CD4-positive, alpha-beta memory T cell (primary cell): ENCODE data around the gene C11orf24. TPM values are rescaled to one million over a fixed set of nuclear protein-coding genes. Genes with fewer than 3 reads are reported as not detected.
"Not testable (repeated sequence)": the region's sequence is repeated elsewhere in the genome, so short reads cannot be mapped to it uniquely, and the experiment has no call there.

ENCODE experiments used
- CTCF ChIA-PET: fragments of 350-600 bp; sonication (Branson Sonifier 250); formaldehyde crosslinking; loops from one replicate; lab custom pipeline; 2021; ENCODE audit warnings: inconsistent platforms; ENCODE audit not compliant: partially characterized antibody; lab: Charles Lee
- POLR2A ChIA-PET: fragments of 350-600 bp; sonication (Branson Sonifier 250); formaldehyde crosslinking; loops from one replicate; lab custom pipeline; 2021; ENCODE audit not compliant: partially characterized antibody; lab: Charles Lee
- DNase-seq, 5 donors: peaks; one replicate each; pipeline versions ENCODE4 v3.0.0 to v3.0.0-alpha.2; 2020 to 2022; ENCODE audit warnings: mixed read lengths in 1 of 5
- H3K27ac ChIP-seq: one replicate; pipeline ENCODE4 v1.7.0; 2013; ENCODE audit warnings: low read depth, low read length
- H3K27me3 ChIP-seq: 2 replicates; pipeline ENCODE4 v1.7.0; 2013; ENCODE audit warnings: mild to moderate bottlenecking, low read length, moderate library complexity; ENCODE audit not compliant: insufficient read depth
- H3K36me3 ChIP-seq: 2 replicates; pipeline ENCODE4 v1.7.0; 2013; ENCODE audit warnings: mild to moderate bottlenecking, low read length, moderate library complexity; ENCODE audit not compliant: insufficient read depth
- H3K4me1 ChIP-seq: 2 replicates; pipeline ENCODE4 v1.7.0; 2013; ENCODE audit warnings: mild to moderate bottlenecking, low read length, moderate library complexity; ENCODE audit not compliant: insufficient read depth
- H3K4me3 ChIP-seq, 2 donors: one replicate each; pipeline ENCODE4 v1.7.0; 2013; ENCODE audit warnings: low read length in 2 of 2, mild to moderate bottlenecking in 1 of 2
- H3K9me3 ChIP-seq, 2 donors: one replicate each; pipeline ENCODE4 v1.7.0; 2013; ENCODE audit warnings: low read length in 2 of 2, control low read depth in 1 of 2; ENCODE audit not compliant: control insufficient read depth in 1 of 2
- H3K27ac Mint-ChIP-seq, 7 donors: one replicate each; pipeline ENCODE4 v1.8.0; 2020 to 2021; ENCODE audit warnings: mixed read lengths in 7 of 7, mild to moderate bottlenecking in 6 of 7, inconsistent platforms in 3 of 7, moderate library complexity in 3 of 7
- H3K27me3 Mint-ChIP-seq, 2 donors: one replicate each; pipeline ENCODE4 v1.8.0; 2020 to 2021; ENCODE audit warnings: mixed read lengths in 2 of 2
- H3K36me3 Mint-ChIP-seq, 2 donors: one replicate each; pipeline ENCODE4 v1.8.0; 2020 to 2021; ENCODE audit warnings: mixed read lengths in 2 of 2, inconsistent platforms in 1 of 2, mild to moderate bottlenecking in 1 of 2
- H3K4me1 Mint-ChIP-seq, 4 donors: one replicate each; pipeline ENCODE4 v1.8.0; 2020 to 2021; ENCODE audit warnings: mixed read lengths in 4 of 4, mild to moderate bottlenecking in 1 of 4
- H3K4me3 Mint-ChIP-seq, 8 donors: one replicate each; pipeline ENCODE4 v1.8.0; 2020 to 2021; ENCODE audit warnings: mixed read lengths in 8 of 8, mild to moderate bottlenecking in 7 of 8, moderate library complexity in 6 of 8, inconsistent platforms in 3 of 8
- H3K9me3 Mint-ChIP-seq, 8 donors: one replicate each; pipeline ENCODE4 v1.8.0; 2020 to 2021; ENCODE audit warnings: mixed read lengths in 8 of 8, mild to moderate bottlenecking in 5 of 8, inconsistent platforms in 3 of 8, moderate library complexity in 1 of 8
- intact Hi-C: fragments of 100-400 bp; cut with micrococcal nuclease; formaldehyde crosslinking; loops from one replicate; pipeline ENCODE4 v1.15.1; 2023
- polyA plus RNA-seq, 2 donors: library from polyadenylated mRNA; unstranded; fragments of 300-500 nt; fragmentation: Illumina TruSeq; gene quantifications; one replicate each; pipeline ENCODE4 v1.2.3, GENCODE V29; 2021
- total RNA-seq, 2 experiments: library from RNA; stranded (reverse); gene quantifications; one replicate each; pipeline ENCODE4 v1.2.3, GENCODE V29; 2021

C11orf24 gene
- total and polyA plus RNA-seq, 4 experiments from 2014 or later = 7.7 to 20.3 (median 18.4) TPM

DNA sequence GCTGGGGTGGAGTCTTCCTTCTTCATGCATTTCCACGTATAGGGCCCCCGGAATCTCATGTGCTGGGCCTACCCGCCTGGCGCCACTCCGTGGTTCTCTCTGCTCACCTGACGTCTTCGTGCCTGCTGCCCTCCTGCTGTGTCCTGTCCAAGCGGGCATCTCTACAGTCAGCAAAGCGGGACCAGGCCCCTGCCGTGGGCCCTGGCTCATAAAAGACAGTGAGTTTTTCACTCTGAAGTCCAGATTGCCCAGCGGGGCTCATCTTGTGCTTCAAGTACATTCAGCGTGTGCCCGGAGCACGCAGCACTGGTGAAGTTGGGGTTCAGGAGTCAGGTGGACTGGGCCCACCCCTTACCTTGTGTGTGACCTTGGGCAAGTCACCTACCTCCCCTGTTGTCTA lies 17.4 kb downstream of the C11orf24 start:
- Mint-ChIP-seq H3K27ac (no peak overlapping the region), H3K27me3 (no peaks in the 10 kb centered on the region), H3K4me3 (no peak overlapping the region), H3K4me1 (peaks cover 2 to 8% (median 4%) of the 10 kb centered on the region in 4 donors), H3K9me3 (peaks cover 0 to 6% (median 2%) of the 10 kb centered on the region in 8 donors), H3K36me3 (peaks cover 0 to 1% of the 10 kb centered on the region in 2 donors)
- ChIA-PET POLR2A (no interaction called here), CTCF (interaction anchor here (1.1 to 11.4 kb wide), 2 partner anchors 9 to 43 kb away, joined by 3 to 273 read pairs; no protein-coding TSS in a partner anchor)
- no peak for DNase-seq
- no peaks in the 10 kb centered on the region for H3K9me3 ChIP-seq
- H3K36me3 ChIP-seq = no peaks in the 10 kb centered on the region
- H3K4me1 ChIP-seq = peaks cover 7% of the 10 kb centered on the region
- H3K27me3 ChIP-seq = no peaks in the 10 kb centered on the region
- no peak overlapping the region for H3K27ac ChIP-seq
- H3K4me3 ChIP-seq = no peak overlapping the region
- intact Hi-C loops = no loop called here

DNA sequence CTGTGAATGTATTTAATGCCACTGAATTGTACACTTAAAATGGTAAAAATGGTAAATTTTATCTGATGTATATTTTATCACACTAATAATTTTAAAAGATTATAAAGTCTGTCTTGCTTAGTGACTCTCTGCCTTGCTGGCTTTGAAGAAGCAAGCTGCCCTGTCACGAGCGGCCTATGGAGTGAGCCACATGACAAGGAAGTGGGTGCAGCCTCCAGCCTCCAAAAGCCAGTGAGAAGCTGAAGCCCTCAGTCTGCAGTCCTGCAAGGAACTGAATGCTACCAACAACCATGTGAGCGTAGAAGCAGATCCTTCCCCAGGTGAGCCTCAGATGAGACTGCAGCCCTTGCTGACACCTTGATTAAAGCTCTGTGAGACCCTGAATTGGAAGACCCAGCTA lies 20.0 kb downstream of the C11orf24 start:
- CTCF ChIA-PET = interaction anchor here (1.0 to 11.4 kb wide), 2 partner anchors 43 to 46 kb away, joined by 3 to 273 read pairs; no protein-coding TSS in a partner anchor
- H3K4me1 Mint-ChIP-seq = no peaks in the 10 kb centered on the region
- H3K36me3 Mint-ChIP-seq = no peaks in the 10 kb centered on the region
- Histone ChIP-seq H3K4me3 (no peak overlapping the region), H3K36me3 (no peaks in the 10 kb centered on the region), H3K27ac (no peak overlapping the region), H3K4me1 (no peaks in the 10 kb centered on the region), H3K27me3 (no peaks in the 10 kb centered on the region), H3K9me3 (no peaks in the 10 kb centered on the region)
- H3K27me3 Mint-ChIP-seq = no peaks in the 10 kb centered on the region
- peaks cover 0 to 8% (median 4%) of the 10 kb centered on the region in 8 donors for H3K9me3 Mint-ChIP-seq
- no peak overlapping the region for H3K27ac Mint-ChIP-seq
- no peak for DNase-seq
- H3K4me3 Mint-ChIP-seq = no peak overlapping the region
- intact Hi-C loops = no loop called here
- POLR2A ChIA-PET = interaction anchor here (0.7 kb wide), 1 partner anchor 16 kb away, joined by 3 read pairs; no protein-coding TSS in a partner anchor

- H3K36me3 Mint-ChIP-seq, DNase-seq, H3K27ac ChIP-seq, H3K4me1 Mint-ChIP-seq, POLR2A ChIA-PET, H3K4me3 ChIP-seq, H3K27ac Mint-ChIP-seq, H3K27me3 ChIP-seq, intact Hi-C loops, H3K36me3 ChIP-seq, H3K4me3 Mint-ChIP-seq, H3K9me3 ChIP-seq, H3K4me1 ChIP-seq, H3K27me3 Mint-ChIP-seq: not testable (repeated sequence)
- H3K9me3 Mint-ChIP-seq = peaks cover 0 to 11% (median 5%) of the 10 kb centered on the region in 8 donors
- CTCF ChIA-PET = interaction anchor here (0.9 kb wide), 1 partner anchor 9 kb away, joined by 3 read pairs; no protein-coding TSS in a partner anchor
Measured at GRCh38 chr11:68244912-68245311, 26.9 kb downstream of the C11orf24 start.

DNA sequence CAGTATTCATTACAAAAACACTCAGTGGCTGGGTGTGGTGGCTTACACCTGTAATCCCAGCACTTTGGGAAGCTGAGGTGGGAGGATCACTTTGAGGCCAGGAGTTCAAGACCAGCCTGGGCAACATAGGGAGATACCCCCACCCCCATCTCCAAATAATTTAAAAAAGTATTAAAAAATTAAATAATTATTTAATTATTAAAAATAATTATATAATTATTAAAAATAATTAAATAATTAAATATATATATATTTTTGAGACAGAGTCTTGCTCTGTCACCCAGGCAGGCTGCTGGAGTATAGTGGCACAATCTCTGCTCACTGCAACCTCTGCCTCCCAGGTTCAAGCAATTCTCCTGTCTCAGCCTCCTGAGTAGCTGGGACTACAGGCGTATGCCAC lies 27.9 kb downstream of the C11orf24 start:
- H3K9me3 Mint-ChIP-seq, H3K27ac Mint-ChIP-seq, H3K4me1 Mint-ChIP-seq, H3K4me3 ChIP-seq, H3K4me3 Mint-ChIP-seq, H3K36me3 Mint-ChIP-seq, H3K27ac ChIP-seq, intact Hi-C loops, POLR2A ChIA-PET, H3K27me3 Mint-ChIP-seq, H3K36me3 ChIP-seq, H3K4me1 ChIP-seq, DNase-seq, H3K9me3 ChIP-seq, H3K27me3 ChIP-seq: not testable (repeated sequence)
- CTCF ChIA-PET = interaction anchor here (2.6 kb wide), 1 partner anchor 54 kb away, joined by 8 read pairs; no protein-coding TSS in a partner anchor

DNA sequence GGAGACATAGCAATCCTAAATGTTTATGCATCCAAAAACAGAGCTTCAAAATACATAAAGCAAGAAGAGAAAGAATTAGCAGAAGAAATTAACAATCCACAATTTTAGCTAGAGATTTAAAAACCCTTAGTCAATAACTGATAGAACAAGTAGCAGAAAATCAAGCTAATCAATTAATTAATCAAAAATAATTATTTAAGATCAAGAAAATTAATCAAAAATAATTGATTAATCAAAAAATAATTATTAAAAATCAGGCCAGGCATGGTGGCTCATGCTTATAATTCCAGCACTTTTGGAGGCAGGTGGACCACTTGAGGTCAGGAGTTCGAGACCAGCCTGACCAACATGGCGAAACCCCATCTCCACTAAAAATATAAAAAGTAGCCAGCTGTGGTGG lies 29.2 kb downstream of the C11orf24 start:
- Mint-ChIP-seq H3K4me3 (no peak overlapping the region), H3K36me3 (peaks cover 0 to 4% of the 10 kb centered on the region in 2 donors), H3K4me1 (no peaks in the 10 kb centered on the region), H3K27ac (no peak overlapping the region), H3K27me3 (peaks cover 2% of the 10 kb centered on the region in 2 donors), H3K9me3 (peaks cover 0 to 6% (median 4%) of the 10 kb centered on the region in 8 donors)
- Histone ChIP-seq H3K27me3 (no peaks in the 10 kb centered on the region), H3K9me3 (peaks cover 0 to 4% of the 10 kb centered on the region in 2 donors), H3K4me3 (no peak overlapping the region), H3K4me1 (no peaks in the 10 kb centered on the region), H3K36me3 (no peaks in the 10 kb centered on the region), H3K27ac (no peak overlapping the region)
- no peak for DNase-seq
- POLR2A ChIA-PET = no interaction called here
- CTCF ChIA-PET = interaction anchor here (0.9 to 2.6 kb wide), 2 partner anchors 34 to 55 kb away, joined by 3 to 8 read pairs; no protein-coding TSS in a partner anchor
- intact Hi-C loops = no loop called here

- Histone ChIP-seq H3K4me3 (no peak overlapping the region), H3K27ac (no peak overlapping the region), H3K9me3 (peaks cover 0 to 11% of the 10 kb centered on the region in 2 donors), H3K4me1 (no peaks in the 10 kb centered on the region), H3K36me3 (no peaks in the 10 kb centered on the region), H3K27me3 (peaks cover 4% of the 10 kb centered on the region)
- no peak for DNase-seq
- ChIA-PET CTCF (interaction anchor here (0.8 kb wide), 1 partner anchor 26 kb away, joined by 3 read pairs; no protein-coding TSS in a partner anchor), POLR2A (no interaction called here)
- intact Hi-C loops = no loop called here
- no peak overlapping the region for H3K4me3 Mint-ChIP-seq
- H3K36me3 Mint-ChIP-seq = peaks cover 1 to 3% of the 10 kb centered on the region in 2 donors
- peaks cover 5 to 36% (median 22%) of the 10 kb centered on the region in 8 donors for H3K9me3 Mint-ChIP-seq
- H3K27ac Mint-ChIP-seq = no peak overlapping the region
- peaks cover 9 to 13% of the 10 kb centered on the region in 2 donors for H3K27me3 Mint-ChIP-seq
- H3K4me1 Mint-ChIP-seq = no peaks in the 10 kb centered on the region
Measured at GRCh38 chr11:68231621-68232020, 40.2 kb downstream of the C11orf24 start.

GRCh38 chr11:68229601-68230000 lies 42.2 kb downstream of the C11orf24 start:
- no peak overlapping the region for H3K27ac Mint-ChIP-seq
- peaks cover 0 to 11% of the 10 kb centered on the region in 2 donors for H3K9me3 ChIP-seq
- ChIA-PET CTCF (no interaction called here), POLR2A (no interaction called here)
- H3K27ac ChIP-seq = no peak overlapping the region
- peaks cover 5 to 36% (median 22%) of the 10 kb centered on the region in 8 donors for H3K9me3 Mint-ChIP-seq
- no peak overlapping the region for H3K4me3 Mint-ChIP-seq
- no peaks in the 10 kb centered on the region for H3K4me1 Mint-ChIP-seq
- peaks cover 8 to 10% of the 10 kb centered on the region in 2 donors for H3K27me3 Mint-ChIP-seq
- no peaks in the 10 kb centered on the region for H3K36me3 ChIP-seq
- no peaks in the 10 kb centered on the region for H3K4me1 ChIP-seq
- no peak for DNase-seq
- H3K36me3 Mint-ChIP-seq = peaks cover 1 to 3% of the 10 kb centered on the region in 2 donors
- H3K4me3 ChIP-seq = no peak overlapping the region
- intact Hi-C loops = no loop called here
- no peaks in the 10 kb centered on the region for H3K27me3 ChIP-seq
